ENCODE data around the gene SMIM33. TPM values are rescaled to one million over a fixed set of nuclear protein-coding genes. Genes with fewer than 3 reads are reported as not detected.

Gene SMIM33
- total RNA-seq, 2 experiments from 2014 or later: 1.5 TPM

GRCh38 chr5:139443831-139444453, 26.9 kb upstream of the SMIM33 start:
- no peak for DNase-seq
- intact Hi-C loops (cut with micrococcal nuclease): no loop called here
- Mint-ChIP-seq H3K4me1 (ENCODE audit: low read depth) (peaks cover 85% of the 10 kb centered on the region), H3K36me3 (peaks cover 5% of the 10 kb centered on the region), H3K27me3 (no peaks in the 10 kb centered on the region), H3K27ac (peak overlapping the region; percentile 93), H3K4me3 (peak overlapping the region; percentile 21), H3K9me3 (no peaks in the 10 kb centered on the region)
- CTCF ChIA-PET: interaction anchor here (0.9 to 3.2 kb wide), 7 partner anchors 14 to 69 kb away, joined by 3 to 14 read pairs (median 4); no protein-coding TSS in a partner anchor
- POLR2A ChIA-PET: interaction anchor here (0.7 to 7.5 kb wide), 7 partner anchors 15 to 117 kb away, joined by 3 to 69 read pairs (median 17); partner anchors contain the start of genes SPATA24, STING1 and UBE2D2

GRCh38 chr5:139445325-139446170, 25.3 kb upstream of the SMIM33 start:
- no peaks in the 10 kb centered on the region for H3K27me3 Mint-ChIP-seq
- intact Hi-C loops (cut with micrococcal nuclease): loop anchor here (5.0 kb wide), 1 partner anchor 988 kb away; no protein-coding TSS in a partner anchor
- no peak overlapping the region for H3K4me3 Mint-ChIP-seq
- peaks cover 77% of the 10 kb centered on the region for H3K4me1 Mint-ChIP-seq (ENCODE audit: low read depth)
- ChIA-PET CTCF (interaction anchor here (0.5 to 3.2 kb wide), 7 partner anchors 9 to 69 kb away, joined by 3 to 14 read pairs (median 3); partner anchors contain the start of gene STING1), POLR2A (interaction anchor here (1.1 to 7.5 kb wide), 6 partner anchors 7 to 36 kb away, joined by 3 to 69 read pairs (median 30); partner anchors contain the start of genes DNAJC18, SMIM33 and STING1)
- H3K36me3 Mint-ChIP-seq: peaks cover 7% of the 10 kb centered on the region
- DNase-seq: no peak
- no peaks in the 10 kb centered on the region for H3K9me3 Mint-ChIP-seq
- H3K27ac Mint-ChIP-seq: peak overlapping the region; percentile 93

- intact Hi-C loops (cut with micrococcal nuclease): loop anchor here (1.0 to 5.0 kb wide), 7 partner anchors 8 to 990 kb away; partner anchors contain the start of genes DNAJC18 and STING1
- POLR2A ChIA-PET: interaction anchor here (0.8 to 7.5 kb wide), 10 partner anchors 9 to 145 kb away, joined by 3 to 69 read pairs (median 9); partner anchors contain the start of genes DNAJC18, SMIM33 and STING1
- peak overlapping the region; percentile 7 for H3K4me3 Mint-ChIP-seq
These were observed 23.6 kb upstream of the SMIM33 start for GRCh38 chr5:139446956-139447779.

GRCh38 chr5:139451176-139451575, 19.6 kb upstream of the SMIM33 start:
- intact Hi-C loops (cut with micrococcal nuclease): no loop called here
- H3K4me1 Mint-ChIP-seq (ENCODE audit: low read depth): peaks cover 47% of the 10 kb centered on the region
- ChIA-PET POLR2A (no interaction called here), CTCF (interaction anchor here (0.7 kb wide), 1 partner anchor 15 kb away, joined by 4 read pairs; no protein-coding TSS in a partner anchor)
- H3K27ac Mint-ChIP-seq: no peak overlapping the region
- no peak overlapping the region for H3K4me3 Mint-ChIP-seq
- H3K36me3 Mint-ChIP-seq: peaks cover 7% of the 10 kb centered on the region
- H3K27me3 Mint-ChIP-seq: no peaks in the 10 kb centered on the region
- DNase-seq: peak; percentile 14
- no peaks in the 10 kb centered on the region for H3K9me3 Mint-ChIP-seq

More at GRCh38 chr5:139446956-139447779, 23.6 kb upstream of the SMIM33 start:
- no peaks in the 10 kb centered on the region for H3K27me3 Mint-ChIP-seq
- H3K27ac Mint-ChIP-seq: peak overlapping the region; percentile 93
- DNase-seq: peak; percentile 72
- peaks cover 67% of the 10 kb centered on the region for H3K4me1 Mint-ChIP-seq (ENCODE audit: low read depth)
- H3K9me3 Mint-ChIP-seq: no peaks in the 10 kb centered on the region
- CTCF ChIA-PET: interaction anchor here (0.9 to 2.7 kb wide), 8 partner anchors 9 to 106 kb away, joined by 3 to 16 read pairs (median 4); partner anchors contain the start of genes DNAJC18, PAIP2 and STING1
- peaks cover 7% of the 10 kb centered on the region for H3K36me3 Mint-ChIP-seq

GRCh38 chr5:139451878-139452660, 18.7 kb upstream of the SMIM33 start:
- no peak overlapping the region for H3K4me3 Mint-ChIP-seq
- H3K27me3 Mint-ChIP-seq: no peaks in the 10 kb centered on the region
- no peak overlapping the region for H3K27ac Mint-ChIP-seq
- ChIA-PET POLR2A (no interaction called here), CTCF (no interaction called here)
- peak; percentile 11 for DNase-seq
- H3K4me1 Mint-ChIP-seq (ENCODE audit: low read depth): peaks cover 45% of the 10 kb centered on the region
- intact Hi-C loops (cut with micrococcal nuclease): no loop called here
- H3K9me3 Mint-ChIP-seq: no peaks in the 10 kb centered on the region
- peaks cover 7% of the 10 kb centered on the region for H3K36me3 Mint-ChIP-seq

- no peaks in the 10 kb centered on the region for H3K9me3 Mint-ChIP-seq
- intact Hi-C loops (cut with micrococcal nuclease): no loop called here
- H3K4me1 Mint-ChIP-seq (ENCODE audit: low read depth): peaks cover 43% of the 10 kb centered on the region
- peak; percentile 28 for DNase-seq
- ChIA-PET CTCF (no interaction called here), POLR2A (no interaction called here)
- no peak overlapping the region for H3K4me3 Mint-ChIP-seq
- peak overlapping the region; percentile 70 for H3K27ac Mint-ChIP-seq
- no peaks in the 10 kb centered on the region for H3K27me3 Mint-ChIP-seq
- H3K36me3 Mint-ChIP-seq: peaks cover 2% of the 10 kb centered on the region
These were observed 16.9 kb upstream of the SMIM33 start for GRCh38 chr5:139453683-139454567.

- ChIA-PET POLR2A (interaction anchor here (1.5 to 1.6 kb wide), 2 partner anchors 17 to 28 kb away, joined by 5 to 6 read pairs; partner anchors contain the start of gene STING1), CTCF (interaction anchor here (0.7 kb wide), 1 partner anchor 59 kb away, joined by 3 read pairs; no protein-coding TSS in a partner anchor)
- H3K27ac Mint-ChIP-seq: peak overlapping the region; percentile 8
- peak; percentile 7 for DNase-seq
- H3K36me3 Mint-ChIP-seq: no peaks in the 10 kb centered on the region
- H3K4me1 Mint-ChIP-seq (ENCODE audit: low read depth): peaks cover 48% of the 10 kb centered on the region
- intact Hi-C loops (cut with micrococcal nuclease): no loop called here
- H3K4me3 Mint-ChIP-seq: no peak overlapping the region
- no peaks in the 10 kb centered on the region for H3K9me3 Mint-ChIP-seq
- no peaks in the 10 kb centered on the region for H3K27me3 Mint-ChIP-seq
These were observed 16.1 kb upstream of the SMIM33 start for GRCh38 chr5:139454568-139455290.

- ChIA-PET POLR2A (interaction anchor here (1.2 kb wide), 1 partner anchor 9 kb away, joined by 9 read pairs; no protein-coding TSS in a partner anchor), CTCF (interaction anchor here (0.5 to 4.9 kb wide), 5 partner anchors 12 to 61 kb away, joined by 3 to 29 read pairs (median 5); partner anchors contain the start of gene DNAJC18)
- Mint-ChIP-seq H3K27ac (no peak overlapping the region), H3K27me3 (no peaks in the 10 kb centered on the region), H3K4me3 (no peak overlapping the region), H3K9me3 (no peaks in the 10 kb centered on the region), H3K36me3 (no peaks in the 10 kb centered on the region), H3K4me1 (ENCODE audit: low read depth) (peaks cover 69% of the 10 kb centered on the region)
- peak; percentile 10 for DNase-seq
- intact Hi-C loops (cut with micrococcal nuclease): no loop called here
These were observed 14.0 kb upstream of the SMIM33 start for GRCh38 chr5:139456776-139457175.

GRCh38 chr5:139457241-139457640, 13.6 kb upstream of the SMIM33 start:
- peaks cover 69% of the 10 kb centered on the region for H3K4me1 Mint-ChIP-seq (ENCODE audit: low read depth)
- DNase-seq: no peak
- peak overlapping the region; percentile 97 for H3K27ac Mint-ChIP-seq
- intact Hi-C loops (cut with micrococcal nuclease): no loop called here
- POLR2A ChIA-PET: interaction anchor here (1.1 to 4.1 kb wide), 5 partner anchors 9 to 25 kb away, joined by 3 to 52 read pairs (median 33); partner anchors contain the start of gene STING1
- H3K4me3 Mint-ChIP-seq: no peak overlapping the region
- H3K36me3 Mint-ChIP-seq: no peaks in the 10 kb centered on the region
- CTCF ChIA-PET: interaction anchor here (0.5 to 4.9 kb wide), 8 partner anchors 9 to 60 kb away, joined by 3 to 29 read pairs (median 5); partner anchors contain the start of gene DNAJC18
- no peaks in the 10 kb centered on the region for H3K27me3 Mint-ChIP-seq
- H3K9me3 Mint-ChIP-seq: no peaks in the 10 kb centered on the region

All from activated CD4-positive, alpha-beta memory T cell treated with anti-CD3 and anti-CD28 coated beads for 36 hours (primary cell).